ENCODE results near the gene MRPS2. TPM values are rescaled to one million over a fixed set of nuclear protein-coding genes. Genes with fewer than 3 reads are reported as not detected.
"Not testable (repeated sequence)": the region's sequence is repeated elsewhere in the genome, so short reads cannot be mapped to it uniquely, and the experiment has no call there.

Gene MRPS2
- polyA plus RNA-seq, 1 experiment: 39.9 TPM

GRCh38 chr9:135513351-135513846, 12.9 kb downstream of the MRPS2 start:
- no peak overlapping the region for H3K4me3 ChIP-seq (ENCODE audit: low read depth, low read length)
- H3K27me3 ChIP-seq (ENCODE audit: control insufficient read depth, insufficient read depth, low read length): peaks cover 4% of the 10 kb centered on the region
- DNase-seq (ENCODE audit: low read depth, low spot score): no peak
- CTCF ChIA-PET: interaction anchor here (1.0 to 1.3 kb wide), 2 partner anchors 9 to 13 kb away, joined by 4 to 5 read pairs; no protein-coding TSS in a partner anchor
- no peak overlapping the region for H3K27ac ChIP-seq (ENCODE audit: low read depth, low read length)
- TF ChIP-seq, protein P1, sequence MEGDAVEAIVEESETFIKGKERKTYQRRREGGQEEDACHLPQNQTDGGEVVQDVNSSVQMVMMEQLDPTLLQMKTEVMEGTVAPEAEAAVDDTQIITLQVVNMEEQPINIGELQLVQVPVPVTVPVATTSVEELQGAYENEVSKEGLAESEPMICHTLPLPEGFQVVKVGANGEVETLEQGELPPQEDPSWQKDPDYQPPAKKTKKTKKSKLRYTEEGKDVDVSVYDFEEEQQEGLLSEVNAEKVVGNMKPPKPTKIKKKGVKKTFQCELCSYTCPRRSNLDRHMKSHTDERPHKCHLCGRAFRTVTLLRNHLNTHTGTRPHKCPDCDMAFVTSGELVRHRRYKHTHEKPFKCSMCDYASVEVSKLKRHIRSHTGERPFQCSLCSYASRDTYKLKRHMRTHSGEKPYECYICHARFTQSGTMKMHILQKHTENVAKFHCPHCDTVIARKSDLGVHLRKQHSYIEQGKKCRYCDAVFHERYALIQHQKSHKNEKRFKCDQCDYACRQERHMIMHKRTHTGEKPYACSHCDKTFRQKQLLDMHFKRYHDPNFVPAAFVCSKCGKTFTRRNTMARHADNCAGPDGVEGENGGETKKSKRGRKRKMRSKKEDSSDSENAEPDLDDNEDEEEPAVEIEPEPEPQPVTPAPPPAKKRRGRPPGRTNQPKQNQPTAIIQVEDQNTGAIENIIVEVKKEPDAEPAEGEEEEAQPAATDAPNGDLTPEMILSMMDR (IDR thresholded peaks at IDR 0.05; ENCODE audit: low read depth, low read length): no peak
- peaks cover 2% of the 10 kb centered on the region; the same call in 1 of the 2 replicates for H3K9me3 ChIP-seq (ENCODE audit: control insufficient read depth, insufficient read depth, low read length)
- POLR2A ChIA-PET: no interaction called here

- H3K4me3 ChIP-seq (ENCODE audit: low read depth, low read length); DNase-seq (ENCODE audit: low read depth, low spot score); H3K27me3 ChIP-seq (ENCODE audit: control insufficient read depth, insufficient read depth, low read length); H3K27ac ChIP-seq (ENCODE audit: low read depth, low read length); H3K9me3 ChIP-seq (ENCODE audit: control insufficient read depth, insufficient read depth, low read length); POLR2A ChIA-PET; CTCF ChIA-PET: not testable (repeated sequence)
Measured at GRCh38 chr9:135513906-135514305, 13.4 kb downstream of the MRPS2 start.

DNA sequence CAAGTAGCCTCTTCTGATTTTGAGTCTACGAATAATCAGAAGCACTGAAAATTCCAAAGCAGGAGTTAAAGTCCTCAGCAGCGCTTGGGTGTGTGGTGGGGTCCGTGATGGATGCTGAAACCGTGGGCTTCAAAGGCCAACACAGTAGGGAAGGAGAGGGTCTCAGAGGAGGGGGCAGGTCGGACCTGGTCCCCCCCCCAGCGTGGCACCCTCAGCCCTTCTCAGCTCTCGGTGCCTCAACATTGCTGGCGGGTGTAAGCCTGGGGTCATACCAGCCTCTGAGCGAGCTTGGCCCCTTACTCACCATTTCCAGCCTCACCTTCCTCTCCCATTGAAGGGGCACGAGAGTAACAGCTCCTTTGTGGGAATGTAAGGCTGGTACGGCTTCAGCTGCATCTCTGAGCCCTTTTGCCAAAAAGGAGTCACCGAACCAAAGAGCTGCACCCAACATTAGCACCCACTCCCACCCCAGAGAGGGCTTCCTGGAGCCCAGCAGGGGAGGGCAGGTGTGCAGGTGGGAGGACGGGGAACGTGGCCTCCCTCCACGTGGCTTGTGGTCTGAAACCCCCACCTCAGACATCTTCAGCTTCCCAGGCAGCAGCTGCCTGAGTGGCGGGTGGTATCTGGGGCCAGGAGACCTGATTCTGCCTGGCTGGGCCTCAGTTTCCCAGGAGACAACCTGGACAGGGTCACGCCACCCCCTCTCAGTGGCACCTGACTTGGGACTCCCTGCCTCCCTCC, 14.0 kb downstream of the MRPS2 start:
- Histone ChIP-seq H3K27me3 (ENCODE audit: control insufficient read depth, insufficient read depth, low read length) (peaks cover 6% of the 10 kb centered on the region), H3K9me3 (ENCODE audit: control insufficient read depth, insufficient read depth, low read length) (no peaks in the 10 kb centered on the region; the same call in 1 of the 2 replicates), H3K4me3 (ENCODE audit: low read depth, low read length) (no peak overlapping the region), H3K27ac (ENCODE audit: low read depth, low read length) (no peak overlapping the region)
- DNase-seq (ENCODE audit: low read depth, low spot score): no peak
- TF ChIP-seq, protein P1 (IDR thresholded peaks at IDR 0.05; ENCODE audit: low read depth, low read length): no peak
- ChIA-PET POLR2A (no interaction called here), CTCF (no interaction called here)

- ChIA-PET POLR2A (no interaction called here), CTCF (no interaction called here)
- H3K9me3 ChIP-seq (ENCODE audit: control insufficient read depth, insufficient read depth, low read length): no peaks in the 10 kb centered on the region; the same call in 1 of the 2 replicates
- TF ChIP-seq, protein P1 (IDR thresholded peaks at IDR 0.05; ENCODE audit: low read depth, low read length): no peak
- H3K4me3 ChIP-seq (ENCODE audit: low read depth, low read length): no peak overlapping the region
- no peak for DNase-seq (ENCODE audit: low read depth, low spot score)
- no peak overlapping the region for H3K27ac ChIP-seq (ENCODE audit: low read depth, low read length)
- peaks cover 6% of the 10 kb centered on the region for H3K27me3 ChIP-seq (ENCODE audit: control insufficient read depth, insufficient read depth, low read length)
Measured at GRCh38 chr9:135515083-135515951, 14.8 kb downstream of the MRPS2 start.

DNA sequence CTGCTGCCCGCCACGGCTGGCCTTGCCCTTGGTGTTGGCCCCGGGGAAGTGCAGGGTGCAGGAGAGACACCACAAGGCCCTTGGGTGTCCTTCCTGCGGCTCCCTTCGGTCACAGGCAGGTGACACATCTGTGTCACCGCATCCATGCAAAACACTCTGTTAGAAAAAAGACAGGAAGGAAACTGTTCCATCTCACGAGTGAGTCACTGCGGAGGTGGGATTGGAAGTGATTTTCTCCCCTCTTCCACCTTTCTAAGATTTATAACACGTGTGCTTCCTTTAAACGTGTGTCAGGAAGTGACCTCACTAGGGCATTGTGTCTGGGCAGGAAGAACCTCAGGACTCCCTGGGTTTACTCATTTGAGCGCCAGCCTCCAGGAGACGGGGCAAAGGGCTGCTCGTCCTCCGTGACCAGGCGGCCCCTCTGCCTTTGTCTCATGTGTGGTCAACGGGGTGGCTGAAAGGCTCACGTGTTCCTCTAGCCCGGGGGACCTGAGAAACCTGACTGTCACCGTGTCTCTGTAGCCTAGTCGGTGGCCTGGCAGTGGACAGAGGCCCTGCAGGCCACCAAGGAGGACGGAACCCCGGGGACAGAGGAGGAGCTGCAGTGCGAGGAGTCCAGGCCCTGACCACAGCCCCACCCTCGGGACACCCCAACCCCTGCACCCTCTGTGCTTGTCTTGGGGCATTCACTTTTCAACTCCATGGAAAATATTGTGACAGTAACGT, 15.8 kb downstream of the MRPS2 start:
- H3K9me3 ChIP-seq (ENCODE audit: control insufficient read depth, insufficient read depth, low read length): no peaks in the 10 kb centered on the region; the same call in 1 of the 2 replicates
- TF ChIP-seq, protein P1 (IDR thresholded peaks at IDR 0.05; ENCODE audit: low read depth, low read length): no peak
- CTCF ChIA-PET: no interaction called here
- POLR2A ChIA-PET: no interaction called here
- peaks cover 6% of the 10 kb centered on the region for H3K27me3 ChIP-seq (ENCODE audit: control insufficient read depth, insufficient read depth, low read length)
- DNase-seq (ENCODE audit: low read depth, low spot score): no peak
- H3K4me3 ChIP-seq (ENCODE audit: low read depth, low read length): no peak overlapping the region
- no peak overlapping the region for H3K27ac ChIP-seq (ENCODE audit: low read depth, low read length)
